ENCODE measurements around the gene ZER1.

Gene ZER1

DNA sequence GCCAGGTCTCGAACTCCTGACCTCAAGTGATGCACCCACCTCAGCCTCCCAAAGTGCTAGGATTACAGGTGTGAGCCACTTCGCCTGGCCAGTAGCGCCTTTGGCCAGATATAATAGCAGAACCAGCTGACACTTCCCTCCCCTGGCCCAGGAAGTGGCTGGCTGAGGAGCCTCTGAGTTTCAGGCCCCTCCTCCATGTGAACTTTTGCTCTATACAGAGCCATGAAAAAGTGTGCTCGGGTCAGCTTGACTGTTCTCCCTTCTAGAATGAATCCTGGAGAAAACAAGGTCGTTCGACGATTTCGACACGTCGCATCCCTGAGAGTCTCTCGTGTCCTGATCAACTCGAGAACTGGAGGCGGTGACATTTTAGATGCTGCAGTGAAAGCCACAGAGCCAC, 39.2 kb downstream of the ZER1 start:
- DNase-seq, result no peak

DNA sequence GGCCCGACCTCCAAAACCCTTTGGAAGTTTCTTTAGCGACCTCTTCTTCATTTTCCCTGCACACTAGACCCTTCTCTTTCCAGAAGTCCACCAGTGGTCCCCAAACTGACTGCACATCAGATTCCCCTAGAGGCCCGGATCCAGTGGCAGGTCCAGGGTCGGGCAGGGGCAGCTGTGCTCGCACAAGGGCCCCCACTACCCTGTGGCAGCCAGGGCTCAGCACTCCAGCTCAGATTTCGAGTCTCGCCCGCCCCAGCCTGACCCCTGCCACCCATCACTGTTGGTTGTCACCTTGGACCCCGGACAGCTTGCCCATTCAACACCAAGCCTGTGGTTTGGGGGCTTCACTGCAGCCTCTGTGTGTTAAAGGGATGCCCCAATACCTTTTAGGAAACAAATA, 40.0 kb downstream of the ZER1 start:
- DNase-seq, result no peak

DNA sequence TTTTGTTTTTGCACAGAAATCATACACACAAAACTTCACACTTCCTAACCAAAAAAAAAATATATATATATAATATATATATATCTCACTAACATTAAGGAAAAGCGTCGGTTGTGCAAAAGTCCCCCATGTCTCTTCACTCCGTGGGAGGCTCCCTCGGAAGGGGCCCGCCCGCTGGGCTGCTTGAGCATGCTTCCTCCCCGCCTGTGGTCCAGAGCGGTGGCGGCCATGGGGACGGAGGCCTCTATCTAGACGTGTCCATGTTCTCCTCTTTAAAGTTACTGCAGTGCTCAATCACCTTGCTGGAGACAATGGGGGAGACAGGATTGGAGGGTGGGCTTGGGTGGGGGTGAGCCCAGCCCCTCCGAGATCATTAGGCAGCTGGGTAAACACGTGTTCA, 40.6 kb downstream of the ZER1 start:
- no peak for DNase-seq

DNA sequence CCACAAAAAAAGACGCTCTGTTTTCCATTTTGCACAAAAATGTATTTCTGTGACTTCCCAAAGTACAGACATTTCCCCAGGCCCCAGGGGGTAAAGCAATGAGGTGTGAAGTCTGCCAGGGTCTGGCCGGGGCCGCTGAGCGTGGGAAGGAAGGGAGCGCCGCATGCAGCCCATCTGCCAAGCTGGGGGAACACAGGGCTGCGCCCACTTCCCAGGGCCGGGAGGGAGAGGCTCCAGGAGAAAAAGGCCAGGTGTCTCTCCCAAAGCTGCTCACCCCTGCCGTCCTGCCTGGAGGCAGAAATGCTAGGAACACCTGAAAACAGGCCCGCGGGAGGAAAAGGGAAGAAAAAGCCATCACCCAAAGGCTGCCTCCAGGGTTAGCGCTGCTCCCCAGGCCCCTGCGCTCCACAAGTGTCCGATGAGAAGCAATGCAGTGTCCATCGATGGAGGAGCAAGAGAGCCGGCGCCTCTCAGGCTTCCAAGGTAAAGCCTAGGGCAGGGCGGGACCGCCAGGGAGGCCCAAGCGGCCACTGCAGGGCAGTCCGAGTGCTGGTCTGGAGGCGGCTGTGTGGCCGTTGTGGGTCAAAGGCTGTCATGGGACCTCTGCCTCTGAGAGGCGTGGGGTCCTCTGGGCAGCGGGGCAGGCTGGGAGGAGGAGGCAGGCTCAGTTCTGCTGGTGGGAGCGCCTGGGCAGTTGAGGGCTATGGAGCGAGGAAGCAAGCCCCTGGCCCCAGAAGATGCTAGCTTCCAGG, 41.8 kb downstream of the ZER1 start:
- no peak for DNase-seq

DNA sequence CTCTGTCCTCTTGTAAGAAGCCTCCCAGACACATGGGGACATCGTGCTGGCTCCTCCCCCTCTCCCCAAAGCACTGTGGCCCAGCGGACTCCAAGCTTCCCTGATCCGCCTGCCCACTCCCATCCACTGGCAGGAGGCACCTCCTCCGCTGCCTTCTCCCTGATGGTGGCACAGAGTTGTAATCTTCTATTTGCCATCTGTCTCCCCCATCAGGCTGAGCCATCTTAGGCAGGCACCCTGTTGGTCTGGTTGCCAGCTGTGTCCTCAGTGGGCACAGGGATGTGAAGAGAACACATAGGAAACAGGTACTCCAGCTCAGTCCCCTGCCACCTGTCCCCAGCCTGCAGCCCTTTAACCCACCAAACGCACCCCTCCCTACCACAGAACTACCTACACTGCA, 42.4 kb downstream of the ZER1 start:
- DNase-seq, result no peak

DNA sequence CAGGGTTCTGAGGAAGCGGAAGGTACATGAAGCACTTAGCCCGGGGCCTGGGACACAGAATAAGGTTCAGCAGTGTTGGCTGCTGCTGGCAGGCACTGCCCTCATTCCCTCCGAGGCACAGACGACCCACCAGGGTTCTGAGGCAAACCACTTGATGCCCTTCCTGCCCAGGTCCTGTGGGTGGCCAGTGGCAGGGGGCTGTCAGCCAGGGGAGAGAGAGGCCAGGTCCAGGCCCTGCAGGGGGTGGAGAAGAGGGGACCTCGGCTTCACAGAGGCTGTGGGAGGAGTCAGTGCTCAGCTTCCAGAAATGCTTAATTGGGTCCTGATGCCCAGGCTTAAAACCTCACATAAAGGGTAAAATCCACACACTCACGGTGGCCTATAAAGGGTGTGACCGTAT, 43.4 kb downstream of the ZER1 start:
- no peak for DNase-seq

DNA sequence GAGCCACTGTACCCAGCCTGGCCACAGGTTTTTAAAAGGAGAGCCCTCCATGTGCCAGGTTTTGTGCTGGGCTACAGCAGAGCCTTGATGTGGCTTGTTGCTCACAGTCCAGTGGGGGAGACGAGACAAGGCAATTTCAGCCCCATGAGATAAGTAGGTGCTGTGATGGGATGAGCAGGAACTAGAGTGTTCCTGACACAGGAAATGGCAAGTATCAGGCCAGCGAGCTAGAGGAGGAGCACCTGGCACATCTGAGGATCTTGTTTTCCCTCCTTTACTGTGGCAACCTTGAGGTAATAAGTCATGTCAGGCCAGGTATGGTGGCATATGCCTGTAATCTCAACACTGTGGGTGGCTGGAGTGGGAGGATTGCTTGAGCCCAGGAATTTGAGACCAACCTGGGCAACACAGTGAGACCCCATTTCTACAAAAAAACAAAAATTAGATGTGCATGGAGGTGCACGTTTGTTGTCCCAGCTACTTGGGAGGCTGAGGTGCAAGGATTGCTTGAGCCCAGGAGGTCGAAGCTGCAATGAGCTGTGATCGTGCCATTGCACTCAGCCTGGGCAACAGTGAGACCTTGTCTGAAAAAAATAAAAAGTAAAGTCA, 44.0 kb downstream of the ZER1 start:
- DNase-seq, result no peak

DNA sequence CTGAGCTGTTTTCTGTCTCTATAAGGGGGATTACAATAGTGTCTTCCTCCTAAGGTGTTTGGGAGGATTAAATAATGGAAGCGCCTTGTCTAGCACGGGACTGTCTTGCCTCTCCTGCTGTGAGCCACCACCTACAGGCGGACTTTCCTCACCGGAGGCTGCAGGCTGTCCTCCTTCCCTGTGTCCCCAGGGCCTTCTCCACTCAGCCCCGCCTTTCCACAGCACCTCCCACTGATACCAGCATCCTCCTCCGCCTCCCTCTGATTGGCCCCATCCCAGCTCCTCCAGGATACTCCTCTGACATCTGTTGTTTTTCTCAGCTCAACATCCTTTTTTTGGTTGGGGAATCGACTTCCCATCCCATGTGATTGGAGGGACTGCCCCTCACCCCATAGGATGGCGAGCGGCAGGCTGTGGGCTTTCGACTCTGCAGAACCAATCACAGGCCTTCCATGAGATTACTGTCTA, 46.9 kb downstream of the ZER1 start:
- DNase-seq, result peak; percentile 74

DNA sequence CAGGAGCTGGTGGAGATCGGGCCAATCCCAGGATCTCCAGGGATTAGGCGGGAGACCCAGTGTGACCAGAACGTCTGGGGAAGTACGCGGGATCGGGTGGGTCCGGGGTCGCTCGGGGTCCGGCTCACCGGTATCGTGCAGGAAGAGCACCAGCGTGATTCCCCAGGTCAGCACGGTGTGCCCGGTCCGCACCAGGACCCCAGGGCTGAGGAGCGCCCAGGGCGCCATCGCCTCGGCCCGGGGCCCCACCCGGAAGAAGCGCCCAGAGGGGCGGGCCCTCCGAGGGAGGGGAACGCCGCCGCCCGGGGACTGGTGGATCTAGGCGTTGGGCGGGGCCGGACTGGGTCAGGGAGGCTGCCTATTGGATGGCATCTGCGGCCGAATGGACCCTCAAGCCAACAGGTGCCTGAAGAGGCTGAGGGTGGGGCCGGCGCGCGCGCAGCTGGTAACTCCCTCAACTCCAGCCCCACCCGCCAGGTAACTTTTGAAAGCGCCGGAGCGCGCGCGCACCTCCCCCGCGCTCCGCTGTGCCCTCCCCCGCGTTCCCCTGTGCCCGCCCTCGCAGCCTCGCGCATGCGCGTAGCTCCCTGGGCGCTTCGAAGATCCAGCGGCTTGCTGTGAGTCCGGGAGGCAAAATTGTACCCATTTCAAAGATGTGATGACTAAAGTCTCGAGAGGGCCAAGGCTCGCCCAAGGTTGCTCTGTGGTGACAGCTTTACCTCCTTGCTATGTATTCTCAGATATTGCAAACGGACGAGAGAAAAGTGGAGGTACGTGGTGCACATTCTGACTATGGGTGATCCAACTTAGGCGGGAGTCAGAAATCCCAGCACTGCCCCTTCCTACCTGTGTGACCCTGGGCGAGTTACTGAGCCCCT, 47.6 kb downstream of the ZER1 start, which contains the start of gene ZDHHC12:
ZDHHC12 (minus strand) TSS at position 262 of the 878 bp plus-strand sequence; CDS start at position 228, 34 bp downstream.
- DNase-seq, result peak; percentile 100

DNA sequence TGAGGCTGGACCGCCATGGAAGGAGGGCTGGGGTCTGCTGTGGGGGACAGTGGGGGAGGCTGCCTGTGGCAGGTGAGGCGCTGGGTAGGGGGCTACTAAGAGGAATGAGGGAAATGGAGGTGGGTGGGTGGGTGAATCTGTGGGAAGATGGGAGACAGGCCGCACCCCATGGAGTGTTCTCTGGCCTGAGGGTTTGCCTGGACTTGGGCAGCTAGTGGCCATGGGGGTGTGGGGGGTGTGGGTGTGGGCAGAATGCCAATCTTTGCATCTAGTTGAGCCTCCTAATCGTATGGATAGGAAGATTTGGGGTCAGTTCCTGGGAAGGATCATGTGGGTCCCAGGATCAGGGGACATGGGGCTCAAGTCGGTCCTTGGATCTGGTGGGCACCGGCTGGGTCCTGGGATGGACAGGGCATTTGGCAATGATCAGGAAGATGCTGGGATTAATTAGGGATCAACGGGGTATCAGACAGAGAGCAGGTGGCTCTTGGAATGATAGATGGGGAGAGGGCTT, 48.3 kb downstream of the ZER1 start:
- no peak for DNase-seq

DNA sequence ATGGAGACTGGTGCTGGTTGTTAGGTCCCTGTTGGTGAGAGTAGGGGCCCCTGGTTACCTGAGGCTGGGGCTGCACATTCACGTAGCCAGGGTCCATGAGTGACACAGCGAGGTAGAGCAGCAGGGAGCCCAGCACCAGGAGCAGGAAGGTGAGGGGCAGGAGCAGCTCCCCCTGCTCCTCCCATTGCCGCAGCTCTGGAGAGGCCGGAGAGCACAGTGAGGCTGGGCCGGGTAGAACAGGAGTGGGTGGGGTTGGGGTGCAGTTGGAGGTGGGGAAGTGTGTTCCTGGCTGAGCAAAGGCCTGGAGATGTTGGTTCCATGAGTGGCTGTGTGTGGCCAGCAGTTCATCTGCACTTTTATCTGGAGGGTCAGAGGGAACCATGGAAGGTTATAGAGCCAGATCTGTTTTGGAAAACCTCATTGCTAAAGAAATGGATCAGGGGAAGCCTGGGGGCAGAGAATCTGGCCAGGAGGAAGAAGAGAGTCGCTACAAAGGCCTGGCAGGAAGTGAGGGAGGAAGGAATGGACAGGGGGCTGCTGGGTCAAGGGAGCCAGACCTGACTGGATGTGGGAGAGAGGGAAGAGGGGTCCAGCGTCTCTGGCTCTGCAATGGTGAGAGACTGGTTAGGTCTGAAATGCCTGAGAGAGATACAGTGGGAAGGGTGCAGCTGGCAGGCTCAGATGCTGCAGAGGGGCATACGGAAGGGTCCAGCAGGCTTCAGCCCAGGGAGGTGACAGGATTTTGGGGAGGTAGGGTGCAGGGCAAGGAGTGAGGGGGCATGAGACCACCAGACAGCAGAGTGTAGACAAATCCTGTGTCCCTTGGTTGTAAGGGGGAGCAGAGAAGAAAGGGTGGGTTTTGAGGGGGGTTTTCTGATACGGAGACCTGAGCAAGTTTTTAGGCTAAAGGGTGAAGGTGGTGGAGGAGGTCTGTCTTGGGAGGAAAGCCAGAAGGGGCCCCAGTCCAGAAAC, 49.1 kb downstream of the ZER1 start:
- no peak for DNase-seq

DNA sequence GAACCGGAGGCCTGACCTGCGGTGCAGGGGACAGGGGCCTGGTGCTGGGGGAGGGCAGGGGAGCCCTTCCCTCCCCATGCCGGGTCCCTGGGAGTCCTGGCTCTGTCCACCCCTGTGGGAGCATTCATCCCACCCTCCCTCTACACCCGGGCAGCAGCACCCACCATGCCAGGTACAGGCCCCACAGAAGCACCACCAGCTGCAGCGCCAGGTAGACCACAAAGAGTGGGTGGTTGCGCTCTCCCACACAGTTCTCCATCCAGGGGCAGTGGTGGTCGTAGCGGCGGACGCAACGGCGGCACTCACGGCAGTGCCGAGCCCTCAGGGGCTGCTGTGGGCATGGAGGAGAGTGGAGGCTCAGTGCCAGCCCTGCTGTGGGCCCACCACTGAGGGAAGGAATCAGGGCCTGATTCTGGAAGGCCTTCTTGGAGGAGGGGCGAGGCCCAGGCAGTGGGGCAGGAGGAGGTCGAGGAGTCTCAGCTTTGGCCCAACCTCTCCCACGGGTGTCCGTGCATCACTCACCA, 50.2 kb downstream of the ZER1 start:
- no peak for DNase-seq

DNA sequence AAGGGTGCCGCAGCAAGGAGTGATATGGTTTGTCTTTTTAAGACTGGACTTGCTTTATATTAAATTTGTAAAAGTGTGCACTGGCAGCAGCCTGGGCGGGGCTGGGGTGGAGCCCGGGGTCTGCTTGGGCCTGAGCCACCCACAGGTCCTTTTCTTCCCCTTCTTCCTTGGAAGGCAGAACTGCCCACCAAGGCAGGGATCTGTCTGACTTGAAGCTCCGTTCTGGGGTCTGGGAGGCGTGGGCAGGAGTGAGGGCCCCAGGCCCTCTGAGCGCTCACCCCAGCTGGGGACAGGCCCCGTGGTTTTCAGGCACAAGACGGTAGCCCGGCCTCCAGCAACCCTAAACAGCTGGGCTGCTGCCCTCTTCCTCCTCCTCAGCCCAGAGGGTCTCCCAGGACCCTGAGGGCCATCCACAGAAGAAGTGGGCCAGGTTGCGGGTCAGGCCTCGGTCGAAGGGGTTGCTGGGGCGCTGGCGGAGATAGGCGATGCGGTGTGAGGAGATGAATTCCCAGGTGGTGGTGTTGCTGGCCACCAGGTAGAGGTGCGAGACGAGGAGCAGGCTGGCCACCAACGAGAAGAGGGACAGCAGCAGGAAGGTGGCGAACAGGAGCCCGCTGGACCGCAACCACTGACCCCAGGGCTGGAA, 50.8 kb downstream of the ZER1 start:
- no peak for DNase-seq

DNA sequence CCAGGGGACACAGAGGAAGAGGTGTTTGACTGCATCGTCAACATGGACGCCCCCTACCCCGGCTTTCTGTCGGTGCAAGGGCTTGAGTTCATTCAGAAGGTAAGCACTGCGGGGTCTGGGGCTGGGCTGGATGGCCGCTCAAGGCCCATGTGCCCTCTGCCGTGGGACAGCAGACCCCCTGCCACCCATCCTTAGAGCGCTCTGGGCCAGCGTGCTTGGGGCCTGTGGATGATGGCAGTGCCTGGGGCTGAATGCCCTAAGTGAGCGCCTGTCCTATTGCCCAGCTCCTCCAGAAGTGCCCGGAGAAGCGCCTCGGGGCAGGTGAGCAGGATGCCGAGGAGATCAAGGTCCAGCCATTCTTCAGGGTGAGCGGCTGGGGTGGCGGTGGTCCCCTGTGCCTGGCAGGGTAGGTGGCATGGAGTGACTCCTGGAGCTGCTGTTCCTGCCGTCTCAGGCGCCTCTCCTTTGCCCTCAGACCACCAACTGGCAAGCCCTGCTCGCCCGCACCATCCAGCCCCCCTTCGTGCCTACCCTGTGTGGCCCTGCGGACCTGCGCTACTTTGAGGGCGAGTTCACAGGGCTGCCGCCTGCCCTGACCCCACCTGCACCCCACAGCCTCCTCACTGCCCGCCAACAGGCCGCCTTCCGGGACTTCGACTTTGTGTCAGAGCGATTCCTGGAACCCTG, 51.7 kb downstream of the ZER1 start:
- DNase-seq, result no peak

DNA sequence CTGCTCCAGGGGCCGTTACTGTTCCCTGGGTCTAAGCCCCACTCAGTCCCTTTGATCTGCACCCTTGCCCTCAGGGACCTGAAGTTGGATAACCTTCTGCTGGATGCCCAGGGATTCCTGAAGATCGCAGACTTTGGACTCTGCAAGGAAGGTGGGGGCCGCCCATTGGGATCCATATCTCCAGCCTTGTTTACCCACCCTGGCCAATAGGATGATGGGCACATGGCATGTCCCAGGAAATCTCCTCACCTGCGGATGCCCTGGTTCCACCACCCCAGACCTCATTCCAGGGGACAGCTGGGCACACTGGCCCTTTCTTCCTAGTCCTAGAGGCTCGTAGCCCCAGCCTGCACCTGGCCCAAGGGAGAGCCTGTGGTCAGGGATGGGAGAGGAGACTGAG, 53.3 kb downstream of the ZER1 start:
- DNase-seq, result no peak

DNA sequence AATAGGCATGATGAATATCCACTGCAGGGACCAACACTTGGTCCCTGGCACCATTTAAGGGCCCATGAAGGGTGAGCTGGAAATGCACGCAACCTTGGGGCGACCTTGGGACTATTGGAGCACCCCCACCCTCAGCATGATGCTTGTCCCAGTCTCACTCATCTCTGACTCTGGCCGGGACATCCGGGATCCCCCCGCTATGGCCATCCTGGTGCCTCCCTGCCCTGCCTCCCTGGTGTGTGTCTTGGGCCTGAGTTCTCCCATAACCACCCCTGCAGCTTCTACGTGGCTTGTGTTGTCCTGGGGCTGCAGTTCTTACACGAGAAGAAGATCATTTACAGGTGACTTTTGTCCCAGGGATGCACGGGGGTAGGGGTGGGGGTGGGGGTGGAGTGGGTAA, 53.7 kb downstream of the ZER1 start:
- DNase-seq, result no peak

DNA sequence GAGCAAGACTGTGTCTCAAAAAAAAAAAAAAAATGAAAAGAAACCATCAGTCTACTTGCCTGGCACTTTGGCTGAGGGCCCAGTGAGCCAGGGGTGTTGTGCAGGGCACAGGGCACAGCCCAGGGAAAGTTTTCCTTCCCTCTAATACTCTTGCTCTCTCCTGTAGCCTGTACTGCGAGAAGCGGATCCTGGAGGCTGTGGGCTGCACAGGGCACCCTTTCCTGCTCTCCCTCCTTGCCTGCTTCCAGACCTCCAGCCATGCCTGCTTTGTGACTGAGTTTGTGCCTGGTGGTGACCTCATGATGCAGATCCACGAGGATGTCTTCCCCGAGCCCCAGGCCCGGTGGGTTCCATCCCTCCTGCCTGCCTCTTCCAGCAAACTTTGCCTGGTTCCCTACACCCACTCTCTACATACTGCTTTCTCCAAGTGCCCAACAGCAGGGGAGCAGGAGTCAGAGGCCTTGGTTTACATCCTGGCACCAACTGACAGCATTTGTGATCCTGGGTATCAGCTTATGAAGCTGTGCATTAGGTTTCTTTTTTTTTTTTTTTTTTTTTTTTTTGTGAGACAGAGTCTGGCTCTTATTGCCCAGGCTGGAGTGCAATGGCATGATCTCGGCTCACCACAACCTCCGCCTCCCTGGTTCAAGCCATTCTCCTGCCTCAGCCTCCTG, 55.0 kb downstream of the ZER1 start:
- DNase-seq, result peak; percentile 41

DNA sequence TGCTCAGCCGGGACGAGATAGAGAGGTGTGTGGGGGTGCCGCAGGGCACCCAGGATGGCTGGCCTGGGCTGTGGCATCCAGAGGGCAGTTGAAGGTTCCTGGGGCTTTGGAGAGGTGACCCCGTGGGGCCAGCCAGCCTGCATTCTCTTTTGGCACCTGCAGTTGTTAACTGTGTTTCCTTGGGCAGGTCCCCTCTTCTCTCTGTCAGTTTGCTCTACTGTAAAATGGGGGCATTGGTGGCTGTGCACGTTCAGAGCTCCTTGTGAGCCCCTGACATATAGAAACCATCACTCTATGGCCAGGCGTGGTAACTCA, 56.3 kb downstream of the ZER1 start:
- no peak for DNase-seq

DNA sequence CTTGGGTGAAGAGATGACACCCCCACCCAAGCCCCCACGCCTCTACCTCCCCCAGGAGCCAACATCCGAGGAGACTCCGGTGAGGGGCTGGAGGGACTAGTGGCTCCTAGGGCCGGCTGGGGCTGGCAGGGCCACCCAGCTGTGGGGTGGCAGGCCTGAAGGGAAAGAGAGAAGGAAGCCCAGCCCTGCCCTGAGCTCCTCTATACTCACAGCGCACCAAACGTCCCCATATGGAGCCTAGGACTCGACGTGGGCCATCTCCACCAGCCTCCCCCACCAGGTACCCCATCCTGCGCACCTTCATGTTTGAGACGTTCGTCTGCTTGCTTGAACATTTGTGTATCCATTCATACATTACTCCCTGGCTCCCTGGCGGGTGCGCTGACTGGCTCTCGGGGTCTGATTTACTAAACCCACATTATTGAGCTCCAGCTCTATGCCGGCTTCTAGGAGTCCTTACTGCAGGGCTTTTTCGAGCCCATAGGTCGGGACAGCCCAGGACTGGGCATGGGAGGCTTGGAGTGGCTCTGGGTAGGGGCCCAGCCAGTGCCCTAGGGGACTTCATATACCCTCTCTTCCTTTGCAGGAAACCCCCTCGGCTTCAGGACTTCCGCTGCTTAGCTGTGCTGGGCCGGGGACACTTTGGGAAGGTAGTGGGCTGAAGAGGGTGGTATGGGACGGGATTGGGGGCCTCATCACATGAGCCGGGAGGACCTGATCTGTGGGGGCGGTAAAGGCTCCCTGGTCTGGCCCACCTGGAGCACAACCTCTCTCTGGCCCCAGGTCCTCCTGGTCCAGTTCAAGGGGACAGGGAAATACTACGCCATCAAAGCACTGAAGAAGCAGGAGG, 56.9 kb downstream of the ZER1 start:
- DNase-seq, result no peak

Measured in RPMI8226 (cell line).